ENCODE measurements around the gene MILR1. TPM values are rescaled to one million over a fixed set of nuclear protein-coding genes. Genes with fewer than 3 reads are reported as not detected.
"Not testable (repeated sequence)": the region's sequence is repeated elsewhere in the genome, so short reads cannot be mapped to it uniquely, and the experiment has no call there.

The MILR1 gene
- total RNA-seq, 2 donors from 2014 or later, result 2.0 to 5.3 TPM

- Histone ChIP-seq H3K4me3 (no peak overlapping the region), H3K9ac (ENCODE audit: low read depth in 2 of 2, low read length in 2 of 2) (no peak overlapping the region), H3K9me3 (no peaks in the 10 kb centered on the region), H3K4me1 (no peaks in the 10 kb centered on the region), H3K27ac (no peak overlapping the region), H3K36me3 (peaks cover 3% of the 10 kb centered on the region), H3K27me3 (no peaks in the 10 kb centered on the region)
- intact Hi-C loops (cut with DNase I), result no loop called here
- no peak for DNase-seq
- no peak for TF ChIP-seq CTCF (IDR thresholded peaks at IDR 0.05)
Measured at GRCh38 chr17:64488301-64488700, 39.4 kb downstream of the MILR1 start.

- peaks cover 5% of the 10 kb centered on the region for H3K4me1 ChIP-seq
- no peaks in the 10 kb centered on the region for H3K36me3 ChIP-seq
- intact Hi-C loops (cut with DNase I), result loop anchor here (2.0 kb wide), 1 partner anchor 70 kb away; no protein-coding TSS in a partner anchor
- H3K9me3 ChIP-seq, result no peaks in the 10 kb centered on the region
- TF ChIP-seq CTCF (IDR thresholded peaks at IDR 0.05), result peak; percentile 60
- no peak overlapping the region for H3K27ac ChIP-seq
- no peaks in the 10 kb centered on the region for H3K27me3 ChIP-seq
- peak; percentile 53 for DNase-seq
- no peak overlapping the region for H3K4me3 ChIP-seq
- H3K9ac ChIP-seq (ENCODE audit: low read depth in 2 of 2, low read length in 2 of 2), result no peak overlapping the region
Measured at GRCh38 chr17:64491034-64491860, 42.3 kb downstream of the MILR1 start.

GRCh38 chr17:64491994-64492393 is 43.1 kb downstream of the MILR1 start:
- Histone ChIP-seq H3K4me3 (no peak overlapping the region), H3K27me3 (no peaks in the 10 kb centered on the region), H3K4me1 (peaks cover 5% of the 10 kb centered on the region), H3K9ac (ENCODE audit: low read depth in 2 of 2, low read length in 2 of 2) (no peak overlapping the region), H3K27ac (no peak overlapping the region), H3K36me3 (no peaks in the 10 kb centered on the region), H3K9me3 (no peaks in the 10 kb centered on the region)
- TF ChIP-seq CTCF (IDR thresholded peaks at IDR 0.05), result no peak
- DNase-seq, result no peak
- intact Hi-C loops (cut with DNase I), result loop anchor here (2.0 kb wide), 1 partner anchor 71 kb away; no protein-coding TSS in a partner anchor

- no peaks in the 10 kb centered on the region for H3K9me3 ChIP-seq
- no peak overlapping the region for H3K27ac ChIP-seq
- H3K9ac ChIP-seq (ENCODE audit: low read depth in 2 of 2, low read length in 2 of 2), result no peak overlapping the region
- peak; percentile 45 for TF ChIP-seq CTCF (IDR thresholded peaks at IDR 0.05)
- DNase-seq, result no peak
- H3K36me3 ChIP-seq, result no peaks in the 10 kb centered on the region
- H3K27me3 ChIP-seq, result no peaks in the 10 kb centered on the region
- H3K4me1 ChIP-seq, result peaks cover 5% of the 10 kb centered on the region
- intact Hi-C loops (cut with DNase I), result no loop called here
- no peak overlapping the region for H3K4me3 ChIP-seq
Measured at GRCh38 chr17:64492481-64493109, 43.7 kb downstream of the MILR1 start.

- no peak for TF ChIP-seq CTCF (IDR thresholded peaks at IDR 0.05)
- H3K4me3 ChIP-seq, result no peak overlapping the region
- H3K27me3 ChIP-seq, result no peaks in the 10 kb centered on the region
- H3K9me3 ChIP-seq, result no peaks in the 10 kb centered on the region
- intact Hi-C loops (cut with DNase I), result no loop called here
- no peak for DNase-seq
- peaks cover 5% of the 10 kb centered on the region for H3K4me1 ChIP-seq
- no peak overlapping the region for H3K9ac ChIP-seq (ENCODE audit: low read depth in 2 of 2, low read length in 2 of 2)
- H3K27ac ChIP-seq, result no peak overlapping the region
- H3K36me3 ChIP-seq, result no peaks in the 10 kb centered on the region
Measured at GRCh38 chr17:64494121-64494520, 45.2 kb downstream of the MILR1 start.

GRCh38 chr17:64495300-64495699 is 46.4 kb downstream of the MILR1 start:
- intact Hi-C loops (cut with DNase I); H3K27ac ChIP-seq; H3K27me3 ChIP-seq; H3K36me3 ChIP-seq; H3K9me3 ChIP-seq; H3K4me3 ChIP-seq; DNase-seq; H3K9ac ChIP-seq (ENCODE audit: low read depth in 2 of 2, low read length in 2 of 2); H3K4me1 ChIP-seq: not testable (repeated sequence)
